HepG2 (cell line): ENCODE data around the gene ARID5B. TPM values are rescaled to one million over a fixed set of nuclear protein-coding genes. Genes with fewer than 3 reads are reported as not detected.
A peak's percentile ranks its signal among the peaks of the same experiment; 100 is the strongest.

Source experiments
- ARHGAP35 ChIP-seq: sonication (generic); formaldehyde crosslinking; IDR thresholded peaks from 2 replicates; pipeline ENCODE4 v1.9.0; 2022; ENCODE audit warnings: mild to moderate bottlenecking, inconsistent platforms, moderate library complexity, missing genetic modification reagents, borderline replicate concordance
- BRCA1 ChIP-seq: sonication (generic); formaldehyde crosslinking; IDR thresholded peaks from 2 replicates; pipeline ENCODE4 v1.4.0; 2020; ENCODE audit warnings: missing genetic modification reagents
- FOXC1 ChIP-seq: sonication (generic); formaldehyde crosslinking; IDR thresholded peaks from 2 replicates; pipeline ENCODE4 v1.8.0; 2022; ENCODE audit warnings: mild to moderate bottlenecking, missing genetic modification reagents, borderline replicate concordance
- HDAC6 ChIP-seq: fragments of 200-600 bp; sonication (generic); IDR thresholded peaks from 2 replicates; pipeline ENCODE4 v1.7.0; 2017; ENCODE audit warnings: mild to moderate bottlenecking, antibody characterized with exemption, low read length, low read depth
- HNF4A ChIP-seq: sonication (generic); formaldehyde crosslinking; IDR thresholded peaks from 2 replicates; pipeline ENCODE4 v1.4.0; 2020; ENCODE audit warnings: missing genetic modification reagents
- HNRNPUL1 ChIP-seq: fragments of 200-400 bp; formaldehyde crosslinking; IDR thresholded peaks from 2 replicates; pipeline ENCODE4 v1.6.1; 2017; ENCODE audit warnings: low read depth, mild to moderate bottlenecking, low read length, moderate library complexity
- HOXA9 ChIP-seq: sonication (generic); formaldehyde crosslinking; IDR thresholded peaks from 2 replicates; pipeline ENCODE4 v1.8.1; 2022; ENCODE audit warnings: missing genetic modification reagents, mild to moderate bottlenecking, moderate library complexity, borderline replicate concordance
- IKZF1 ChIP-seq: fragments of 450-650 bp; IDR thresholded peaks from 2 replicates; pipeline ENCODE4 v1.7.1; 2016
- IKZF4 ChIP-seq: sonication (generic); formaldehyde crosslinking; IDR thresholded peaks from 2 replicates; pipeline ENCODE4 v1.5.1; 2020; ENCODE audit warnings: borderline replicate concordance, mild to moderate bottlenecking, low read depth, missing genetic modification reagents; ENCODE audit errors: not compliant biosample characterization
- KLF11 ChIP-seq: IDR thresholded peaks from 2 replicates; pipeline ENCODE4 v1.6.1; 2016; ENCODE audit warnings: missing compliant biosample characterization
- PITX1 ChIP-seq: sonication (generic); formaldehyde crosslinking; IDR thresholded peaks from 2 replicates; pipeline ENCODE4 v1.5.1; 2020; ENCODE audit warnings: mild to moderate bottlenecking, missing genetic modification reagents
- POLR2AphosphoS5 ChIP-seq: IDR thresholded peaks from 2 replicates; pipeline ENCODE4 v1.6.1; 2012; ENCODE audit warnings: low read depth, low read length
- THRA ChIP-seq: sonication (generic); formaldehyde crosslinking; IDR thresholded peaks from 2 replicates; pipeline ENCODE4 v1.4.0; 2020; ENCODE audit warnings: missing genetic modification reagents, borderline replicate concordance
- THYN1 ChIP-seq: sonication (generic); formaldehyde crosslinking; IDR thresholded peaks from 2 replicates; pipeline ENCODE4 v1.8.1; 2023; ENCODE audit warnings: low read depth, mild to moderate bottlenecking, moderate library complexity, missing genetic modification reagents, borderline replicate concordance
- ZFP1 ChIP-seq: IDR thresholded peaks from 2 replicates; pipeline ENCODE4 v1.6.1; 2016
- ZMYM4 ChIP-seq: sonication (generic); formaldehyde crosslinking; IDR thresholded peaks from 2 replicates; pipeline ENCODE4 v1.8.1; 2023; ENCODE audit warnings: mild to moderate bottlenecking, missing genetic modification reagents
- ZNF224 ChIP-seq: sonication (generic); formaldehyde crosslinking; IDR thresholded peaks from 2 replicates; pipeline ENCODE4 v1.5.0; 2020; ENCODE audit warnings: mild to moderate bottlenecking, missing genetic modification reagents
- ZNF24 ChIP-seq: fragments of 450-650 bp; IDR thresholded peaks from 2 replicates; pipeline ENCODE4 v1.6.1; 2017; ENCODE audit warnings: antibody characterized with exemption, mild to moderate bottlenecking
- ZNF335 ChIP-seq: sonication (generic); formaldehyde crosslinking; IDR thresholded peaks from 2 replicates; pipeline ENCODE4 v1.4.0; 2020; ENCODE audit warnings: missing genetic modification reagents
- ZNF749 ChIP-seq: sonication (generic); formaldehyde crosslinking; IDR thresholded peaks from 2 replicates; pipeline ENCODE4 v1.8.0; 2022; ENCODE audit warnings: mild to moderate bottlenecking, missing genetic modification reagents, moderate library complexity, borderline replicate concordance
- ZNF781 ChIP-seq: sonication (generic); formaldehyde crosslinking; IDR thresholded peaks from 2 replicates; pipeline ENCODE4 v1.5.1; 2020; ENCODE audit warnings: borderline replicate concordance, mild to moderate bottlenecking, missing genetic modification reagents; ENCODE audit errors: not compliant biosample characterization
- polyA plus RNA-seq, 8 experiments: library from polyadenylated mRNA; depleted of rRNA in 3 of 8; stranded (reverse) in 7 of 8; unstranded in 1 of 8; fragments of >200 nt; fragmentation: Illumina TruSeq in 4 of 8; extraction: Trizol in 4 of 8; gene quantifications; 2 replicates each; pipeline versions ENCODE4 v1.2.1 to v1.2.3, GENCODE V29; 2011 to 2016; ENCODE audit warnings: low read depth in 4 of 8, missing spikeins in 1 of 8, mixed read lengths in 1 of 8; ENCODE audit not compliant: insufficient read depth in 1 of 8
- total RNA-seq, 5 experiments: library from RNA; depleted of rRNA; stranded (reverse); fragments of >200 nt; fragmentation: Illumina TruSeq; extraction: Trizol; gene quantifications; 2 replicates each; pipeline ENCODE4 v1.2.3, GENCODE V29; 2016; ENCODE audit warnings: low read depth in 1 of 5
- TF ChIP-seq, protein P1 (sequence below): sonication (generic); formaldehyde crosslinking; conservative IDR thresholded peaks from 2 replicates; pipeline ENCODE4 v1.4.0; 2020; ENCODE audit warnings: mild to moderate bottlenecking, missing genetic modification reagents, moderate library complexity
- TF ChIP-seq, protein P2 (sequence below): sonication (generic); formaldehyde crosslinking; IDR thresholded peaks from 2 replicates; pipeline ENCODE4 v1.4.0; 2020; ENCODE audit warnings: mild to moderate bottlenecking, missing genetic modification reagents

The ARID5B gene
- total and polyA plus RNA-seq, 2 of the 13 experiments (the other 11 are each of a cell fraction or from before 2014, with no cell fraction given), result 6.2 to 21.1 TPM

DNA sequence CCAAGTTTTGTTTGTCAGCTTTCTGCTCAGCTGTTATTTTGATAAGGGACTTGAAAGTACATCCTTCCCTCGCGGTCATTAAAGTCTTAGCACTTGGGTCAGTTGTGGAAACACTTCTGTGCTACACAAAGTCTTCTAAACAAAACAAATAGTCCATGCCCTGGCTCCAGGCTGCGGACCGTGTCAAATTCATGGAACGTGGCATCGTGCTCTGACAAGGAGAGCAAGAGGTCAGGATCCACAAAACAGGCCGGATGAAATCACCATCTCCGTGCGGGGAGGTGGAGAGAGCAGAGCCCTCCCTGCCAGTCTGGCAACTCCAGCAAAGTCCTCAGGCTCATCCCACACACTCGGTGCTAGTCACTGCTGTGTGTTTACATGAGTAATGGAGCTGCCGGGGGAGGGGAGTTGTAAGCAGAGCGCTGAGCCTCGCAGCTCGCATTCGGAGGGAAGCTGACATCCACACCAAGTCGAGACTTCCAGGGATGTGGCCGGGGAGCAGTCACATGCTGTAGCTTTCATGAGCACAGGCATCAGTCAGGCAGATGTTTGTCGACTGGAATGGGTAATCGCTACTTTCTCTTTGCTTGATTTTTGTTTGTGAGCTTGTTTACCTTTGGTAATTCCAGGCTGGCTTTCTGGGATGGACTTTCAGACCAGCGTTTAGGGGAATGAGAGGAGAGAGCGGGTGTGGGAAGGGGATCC is 147.6 kb downstream of the ARID5B start (continued):
- TF ChIP-seq IKZF4 (CRISPR knock-in tag) (no peak), KLF11 (CRISPR knock-in tag) (peak; percentile 81; the same call in 1 of the 2 replicates), ZFP1 (0 out of 2 replicates have a peak, but pooled peaks have one; percentile 60), HOXA9 (CRISPR knock-in tag) (no peak), THYN1 (CRISPR knock-in tag) (no peak), ZNF335 (peak; percentile 82; the same call in 1 of the 2 replicates), ZNF24 (no peak), ZNF749 (peak; percentile 88), HNRNPUL1 (no peak), THRA (peak; percentile 60; the same call in 1 of the 2 replicates), POLR2AphosphoS5 (peak; percentile 84), BRCA1 (CRISPR knock-in tag) (no peak), ZNF781 (CRISPR knock-in tag) (peak; percentile 84), ZNF224 (CRISPR knock-in tag) (peak; percentile 95), HDAC6 (no peak), ZMYM4 (CRISPR knock-in tag) (peak; percentile 89), HNF4A (CRISPR knock-in tag) (peak; percentile 66), FOXC1 (CRISPR knock-in tag) (peak; percentile 85), ARHGAP35 (CRISPR knock-in tag) (peak; percentile 82; the same call in 1 of the 2 replicates), PITX1 (CRISPR knock-in tag) (peak; percentile 79), IKZF1 (no peak)
- TF ChIP-seq, protein P1, sequence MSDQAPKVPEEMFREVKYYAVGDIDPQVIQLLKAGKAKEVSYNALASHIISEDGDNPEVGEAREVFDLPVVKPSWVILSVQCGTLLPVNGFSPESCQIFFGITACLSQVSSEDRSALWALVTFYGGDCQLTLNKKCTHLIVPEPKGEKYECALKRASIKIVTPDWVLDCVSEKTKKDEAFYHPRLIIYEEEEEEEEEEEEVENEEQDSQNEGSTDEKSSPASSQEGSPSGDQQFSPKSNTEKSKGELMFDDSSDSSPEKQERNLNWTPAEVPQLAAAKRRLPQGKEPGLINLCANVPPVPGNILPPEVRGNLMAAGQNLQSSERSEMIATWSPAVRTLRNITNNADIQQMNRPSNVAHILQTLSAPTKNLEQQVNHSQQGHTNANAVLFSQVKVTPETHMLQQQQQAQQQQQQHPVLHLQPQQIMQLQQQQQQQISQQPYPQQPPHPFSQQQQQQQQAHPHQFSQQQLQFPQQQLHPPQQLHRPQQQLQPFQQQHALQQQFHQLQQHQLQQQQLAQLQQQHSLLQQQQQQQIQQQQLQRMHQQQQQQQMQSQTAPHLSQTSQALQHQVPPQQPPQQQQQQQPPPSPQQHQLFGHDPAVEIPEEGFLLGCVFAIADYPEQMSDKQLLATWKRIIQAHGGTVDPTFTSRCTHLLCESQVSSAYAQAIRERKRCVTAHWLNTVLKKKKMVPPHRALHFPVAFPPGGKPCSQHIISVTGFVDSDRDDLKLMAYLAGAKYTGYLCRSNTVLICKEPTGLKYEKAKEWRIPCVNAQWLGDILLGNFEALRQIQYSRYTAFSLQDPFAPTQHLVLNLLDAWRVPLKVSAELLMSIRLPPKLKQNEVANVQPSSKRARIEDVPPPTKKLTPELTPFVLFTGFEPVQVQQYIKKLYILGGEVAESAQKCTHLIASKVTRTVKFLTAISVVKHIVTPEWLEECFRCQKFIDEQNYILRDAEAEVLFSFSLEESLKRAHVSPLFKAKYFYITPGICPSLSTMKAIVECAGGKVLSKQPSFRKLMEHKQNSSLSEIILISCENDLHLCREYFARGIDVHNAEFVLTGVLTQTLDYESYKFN (CRISPR knock-in tag), result peak; percentile 83
- TF ChIP-seq, protein P2, sequence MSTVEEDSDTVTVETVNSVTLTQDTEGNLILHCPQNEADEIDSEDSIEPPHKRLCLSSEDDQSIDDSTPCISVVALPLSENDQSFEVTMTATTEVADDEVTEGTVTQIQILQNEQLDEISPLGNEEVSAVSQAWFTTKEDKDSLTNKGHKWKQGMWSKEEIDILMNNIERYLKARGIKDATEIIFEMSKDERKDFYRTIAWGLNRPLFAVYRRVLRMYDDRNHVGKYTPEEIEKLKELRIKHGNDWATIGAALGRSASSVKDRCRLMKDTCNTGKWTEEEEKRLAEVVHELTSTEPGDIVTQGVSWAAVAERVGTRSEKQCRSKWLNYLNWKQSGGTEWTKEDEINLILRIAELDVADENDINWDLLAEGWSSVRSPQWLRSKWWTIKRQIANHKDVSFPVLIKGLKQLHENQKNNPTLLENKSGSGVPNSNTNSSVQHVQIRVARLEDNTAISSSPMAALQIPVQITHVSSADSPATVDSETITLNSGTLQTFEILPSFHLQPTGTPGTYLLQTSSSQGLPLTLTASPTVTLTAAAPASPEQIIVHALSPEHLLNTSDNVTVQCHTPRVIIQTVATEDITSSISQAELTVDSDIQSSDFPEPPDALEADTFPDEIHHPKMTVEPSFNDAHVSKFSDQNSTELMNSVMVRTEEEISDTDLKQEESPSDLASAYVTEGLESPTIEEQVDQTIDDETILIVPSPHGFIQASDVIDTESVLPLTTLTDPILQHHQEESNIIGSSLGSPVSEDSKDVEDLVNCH, result 0 out of 2 replicates have a peak, but pooled peaks have one; percentile 60
